ENCODE data around the gene NELL1. TPM values are rescaled to one million over a fixed set of nuclear protein-coding genes. Genes with fewer than 3 reads are reported as not detected.
"Not testable (repeated sequence)": the region's sequence is repeated elsewhere in the genome, so short reads cannot be mapped to it uniquely, and the experiment has no call there.

Gene NELL1
- total RNA-seq, 1 donor from 2014 or later: 9.4 TPM

- no peak for DNase-seq
Observed at GRCh38 chr11:21113876-21114275, 444.5 kb downstream of the NELL1 start.

- DNase-seq: no peak
Observed at GRCh38 chr11:21116009-21116408, 446.6 kb downstream of the NELL1 start.

GRCh38 chr11:21119411-21119810 lies 450.0 kb downstream of the NELL1 start:
- no peak for DNase-seq

DNA sequence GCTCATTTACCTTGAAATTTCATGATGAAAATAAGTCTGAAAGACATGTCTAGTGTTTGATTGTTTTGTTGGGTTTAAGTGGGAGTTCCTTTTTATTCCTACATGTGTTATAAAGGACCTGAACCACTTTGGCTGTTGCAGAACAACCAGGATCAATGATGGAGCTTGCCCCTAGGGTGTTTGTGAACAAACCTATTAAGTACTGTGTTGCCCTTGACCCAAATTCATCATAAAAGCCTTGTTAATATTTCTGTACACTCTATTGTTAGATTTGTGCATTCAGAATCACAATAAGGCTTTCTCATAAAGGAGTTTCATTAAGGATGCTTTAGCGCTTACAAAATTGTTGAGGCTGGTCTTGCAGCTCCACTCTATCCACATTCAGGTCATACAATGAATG lies 452.6 kb downstream of the NELL1 start:
- no peak for DNase-seq

DNA sequence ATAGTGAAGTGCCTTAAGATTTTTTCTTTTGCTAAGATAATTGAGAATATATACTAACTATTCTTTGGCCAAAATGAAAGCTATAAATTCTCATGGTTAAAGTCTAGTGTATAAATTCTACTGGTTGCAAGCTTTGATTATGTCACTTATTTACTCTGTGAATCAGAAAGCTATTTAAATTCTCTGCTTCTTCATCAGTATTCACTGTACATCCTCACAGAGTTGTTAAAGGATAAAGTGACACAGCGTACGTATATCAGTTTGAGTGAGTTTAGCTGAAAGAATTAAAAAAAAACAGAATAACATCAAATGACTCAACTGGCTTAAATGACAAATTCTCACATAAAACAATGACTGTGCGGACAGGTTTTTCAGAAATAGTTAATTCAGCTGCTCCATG lies 453.1 kb downstream of the NELL1 start:
- DNase-seq: no peak

DNA sequence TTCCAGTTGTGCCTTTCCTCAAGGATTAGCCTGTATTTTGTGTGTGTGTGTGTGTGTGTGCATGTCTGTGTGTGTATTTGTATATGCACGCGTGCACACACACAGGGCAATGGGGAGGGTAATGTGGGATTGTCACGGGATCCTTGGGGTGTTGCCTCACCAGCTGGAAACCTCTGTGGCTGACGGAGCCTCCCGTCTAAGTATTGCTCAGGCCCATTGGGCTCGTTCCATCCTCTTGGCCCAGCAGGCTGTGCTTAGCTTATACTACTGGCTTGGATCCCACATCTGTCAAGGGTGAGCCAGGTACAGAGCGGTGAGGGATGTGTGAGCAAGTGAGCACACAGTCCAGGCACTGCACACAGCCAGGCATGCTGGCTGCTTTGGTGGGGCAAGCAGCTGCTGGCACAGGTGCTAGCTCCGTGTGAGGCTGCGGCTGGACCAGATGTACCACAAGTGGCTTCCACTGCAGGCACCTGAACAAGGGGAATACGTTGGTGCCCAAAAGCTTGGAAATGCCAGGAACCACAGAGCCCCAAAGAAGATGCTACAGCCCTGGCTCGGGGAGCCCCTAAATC lies 462.8 kb downstream of the NELL1 start:
- DNase-seq: no peak

DNA sequence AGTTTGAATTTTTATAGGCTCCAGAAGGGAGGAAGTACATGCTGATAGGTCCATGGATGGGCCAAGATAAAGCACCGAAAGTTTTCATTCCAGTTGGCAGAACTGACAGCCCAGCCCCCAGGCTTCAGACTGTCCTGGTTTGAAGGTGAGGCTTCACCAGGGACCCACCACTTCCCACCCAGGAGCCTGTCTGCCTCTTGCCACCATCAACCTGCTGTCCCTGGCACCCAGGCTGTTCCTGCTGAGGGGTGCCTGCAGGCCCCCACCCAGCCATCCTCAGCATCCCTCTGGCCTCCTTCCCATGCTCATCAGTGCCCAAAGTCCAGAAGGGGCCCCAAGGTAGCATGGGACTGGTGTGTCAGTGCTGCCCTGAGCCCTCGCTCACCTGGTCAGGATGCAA lies 463.9 kb downstream of the NELL1 start:
- no peak for DNase-seq

DNA sequence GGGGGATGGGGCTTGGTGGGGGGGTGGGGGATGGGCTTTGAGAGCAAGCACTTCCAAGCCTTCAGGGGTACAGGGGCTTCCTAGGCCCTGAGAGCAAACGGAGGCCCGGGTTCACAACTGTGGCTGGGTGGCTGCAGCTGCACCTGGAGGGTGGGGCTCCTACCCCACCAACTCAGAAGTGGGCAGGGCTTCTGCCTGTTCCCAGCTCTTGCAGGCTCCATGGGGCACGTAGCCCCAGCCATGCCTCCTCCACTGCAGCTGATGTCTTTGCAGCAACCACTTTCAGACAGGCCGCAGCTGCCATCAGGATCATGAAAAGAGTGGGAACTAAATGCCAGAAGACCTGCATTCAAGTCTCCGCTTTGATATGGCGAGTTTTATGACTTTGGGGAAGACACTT lies 464.3 kb downstream of the NELL1 start:
- no peak for DNase-seq

DNA sequence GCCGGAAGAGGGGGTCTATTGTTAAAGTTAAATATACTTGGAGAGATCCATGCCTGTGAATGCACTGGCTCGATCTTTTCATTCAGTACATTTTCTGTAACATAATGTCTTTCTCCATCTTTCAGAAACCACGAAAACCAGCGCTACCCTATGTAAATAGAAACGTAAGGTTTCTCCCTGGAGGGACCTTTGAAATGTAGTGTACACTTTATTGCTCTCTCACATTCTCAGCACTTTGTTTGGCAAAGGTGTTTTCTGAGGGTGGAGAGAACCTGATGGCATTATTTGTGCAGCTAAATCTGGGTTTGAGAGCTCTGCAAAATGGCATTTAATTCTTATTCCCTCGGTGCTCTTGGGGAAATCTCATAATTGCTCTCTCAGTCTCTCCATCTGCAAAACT lies 468.4 kb downstream of the NELL1 start:
- DNase-seq: no peak

GRCh38 chr11:21141557-21141956 lies 472.2 kb downstream of the NELL1 start:
- DNase-seq: not testable (repeated sequence)

DNA sequence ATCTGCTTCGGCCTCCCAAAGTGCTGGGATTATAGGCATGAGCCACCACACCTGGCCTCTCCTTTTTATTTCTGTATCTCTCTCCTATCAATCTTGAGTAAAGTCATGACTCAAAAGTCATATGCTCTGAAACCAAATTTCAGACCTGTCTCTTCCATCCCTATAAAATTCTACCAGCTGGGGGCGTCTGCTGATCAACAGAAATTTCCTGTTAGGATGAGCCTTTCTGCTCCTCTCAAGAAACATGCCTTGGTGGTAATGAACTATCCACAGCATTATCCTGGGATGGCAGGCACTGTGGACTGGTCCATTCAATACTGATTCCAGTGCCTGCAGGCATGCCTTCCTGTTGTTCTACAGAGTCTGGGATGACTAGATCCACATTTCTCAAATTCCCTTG lies 472.6 kb downstream of the NELL1 start:
- DNase-seq: no peak

- DNase-seq: no peak
Observed at GRCh38 chr11:21144531-21144930, 475.1 kb downstream of the NELL1 start.

DNA sequence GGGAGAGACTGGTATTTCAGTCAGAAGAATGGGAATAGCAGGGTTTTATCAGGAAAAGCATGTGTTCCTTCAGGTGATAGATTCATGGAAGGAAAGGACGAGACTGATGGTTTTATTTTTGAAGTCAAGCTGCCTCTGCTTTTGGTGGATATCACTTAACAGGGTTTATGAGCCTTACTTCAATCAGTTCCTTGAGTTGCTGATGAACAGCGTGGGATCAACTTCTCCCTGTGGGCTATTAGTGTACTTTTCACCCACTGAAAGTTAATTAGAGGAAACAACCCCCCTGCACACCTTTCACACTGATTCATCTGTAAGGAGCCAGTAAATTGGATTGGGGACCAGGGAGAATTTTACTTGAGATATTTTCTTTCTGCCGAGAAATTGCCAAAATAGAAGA lies 479.0 kb downstream of the NELL1 start:
- DNase-seq: no peak

- DNase-seq: no peak
Observed at GRCh38 chr11:21160140-21160539, 490.8 kb downstream of the NELL1 start.

- no peak for DNase-seq
Observed at GRCh38 chr11:21169639-21170038, 500.3 kb downstream of the NELL1 start.

- DNase-seq: no peak
Observed at GRCh38 chr11:21173476-21173875, 504.1 kb downstream of the NELL1 start.

DNA sequence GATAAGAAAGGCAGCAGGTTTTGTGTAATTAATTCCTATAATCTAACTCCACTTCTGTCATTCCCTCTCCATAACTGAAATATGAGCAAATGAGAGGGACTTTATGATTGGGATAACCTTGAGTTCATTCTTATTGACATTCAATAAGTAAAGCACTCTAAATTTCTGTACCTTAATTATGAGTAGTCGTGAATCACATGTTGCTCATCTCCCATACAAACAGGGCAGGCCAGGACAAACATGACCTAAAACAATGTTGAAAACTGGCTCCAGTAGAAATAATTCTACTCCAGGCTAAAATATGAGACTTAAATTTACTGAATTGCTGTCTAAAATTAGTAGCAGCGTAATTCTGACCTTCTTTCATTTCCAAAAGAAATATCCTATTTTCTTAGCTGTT lies 505.4 kb downstream of the NELL1 start:
- DNase-seq: no peak

DNA sequence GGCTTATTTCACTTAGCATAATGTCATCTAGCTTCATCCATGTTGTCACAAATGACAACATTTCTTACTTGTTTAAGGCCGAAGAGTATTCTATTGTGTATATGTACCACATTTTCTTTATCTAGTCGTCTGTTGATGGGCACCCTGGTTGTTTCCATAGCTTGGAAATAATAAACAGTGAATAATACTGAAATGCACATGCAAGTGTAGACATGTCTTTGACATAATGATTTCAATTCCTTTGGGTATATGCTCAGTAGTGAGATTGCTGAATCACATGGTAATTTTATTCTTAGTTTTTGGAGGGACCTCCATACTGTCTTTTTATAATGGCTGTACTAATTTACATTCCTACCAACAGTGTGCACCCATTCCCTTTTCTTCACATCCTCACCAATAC lies 508.0 kb downstream of the NELL1 start:
- no peak for DNase-seq

DNA sequence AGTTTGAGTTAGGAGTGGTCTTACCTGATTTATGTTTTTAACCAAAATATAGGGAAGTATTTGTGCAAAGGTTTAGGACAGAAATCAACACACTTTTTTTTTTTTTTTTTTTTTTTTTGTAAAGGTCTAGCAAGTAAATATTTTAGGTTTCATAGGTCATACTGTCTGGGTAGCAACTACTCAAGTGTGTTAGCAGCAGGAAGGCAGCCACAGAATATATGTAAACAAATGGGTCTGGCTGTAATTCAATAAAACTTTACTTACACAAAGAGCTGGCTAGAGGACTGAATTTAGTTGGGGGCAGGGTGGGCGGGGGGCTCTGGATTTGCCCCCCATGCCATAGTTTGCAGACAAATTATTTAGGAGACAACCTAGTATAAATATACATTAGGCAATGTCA lies 510.4 kb downstream of the NELL1 start:
- no peak for DNase-seq

DNA sequence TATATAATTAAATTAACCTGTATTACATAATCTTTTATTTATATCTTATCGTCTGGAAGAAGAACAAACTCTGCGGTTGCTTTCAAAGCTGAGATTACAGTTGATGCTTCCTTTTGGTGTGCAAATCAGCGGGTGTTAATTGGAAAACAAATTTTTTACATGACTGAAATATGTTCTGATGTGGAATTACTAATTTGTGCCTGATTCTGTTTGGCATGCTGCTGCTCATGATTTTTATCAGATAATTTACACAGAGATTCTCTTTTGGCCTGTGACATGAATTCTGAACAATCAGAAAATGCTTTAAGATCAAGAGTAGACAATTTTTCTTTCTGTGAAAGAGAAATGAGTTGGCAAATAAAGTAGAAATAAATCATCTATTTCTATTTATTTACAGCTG lies 510.8 kb downstream of the NELL1 start:
- no peak for DNase-seq

- DNase-seq: no peak
Observed at GRCh38 chr11:21185959-21186358, 516.6 kb downstream of the NELL1 start.

DNA sequence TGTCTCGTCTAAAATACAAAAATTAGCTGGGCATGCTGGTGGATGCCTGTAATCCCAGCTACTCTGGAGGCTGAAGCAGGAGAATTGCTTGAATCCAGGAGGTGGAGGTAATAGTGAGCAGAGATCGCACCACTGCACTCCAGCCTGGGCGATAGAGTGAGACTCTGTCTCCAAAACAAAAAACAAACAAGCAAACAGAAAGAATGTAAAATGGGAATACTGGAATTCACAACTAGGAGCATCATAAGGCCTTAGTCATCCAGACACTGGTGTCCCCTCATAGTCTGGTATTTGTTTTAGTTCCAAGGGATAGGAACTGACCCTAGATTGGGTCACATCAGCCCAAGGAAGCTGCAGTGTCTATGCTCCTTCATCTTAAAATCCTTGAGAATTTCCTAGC lies 520.8 kb downstream of the NELL1 start:
- DNase-seq: no peak

DNA sequence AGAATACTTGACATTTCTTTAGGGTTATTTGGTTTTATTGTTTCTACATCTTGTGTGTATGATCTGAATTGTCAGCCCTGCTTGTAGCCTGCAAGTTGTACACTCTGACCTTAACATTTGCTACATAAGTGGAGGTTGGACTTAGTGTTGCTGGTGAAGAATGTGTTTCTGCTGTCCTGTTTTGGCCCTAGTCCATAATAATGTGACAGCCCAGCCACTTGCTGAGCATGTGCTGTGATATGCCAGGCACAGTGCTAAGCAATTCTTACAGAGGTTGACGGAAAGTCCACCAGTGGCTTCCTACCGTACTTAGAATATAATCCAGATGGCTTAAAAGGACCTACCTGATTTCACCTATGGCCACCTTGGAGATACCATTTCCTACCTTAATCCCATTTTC lies 526.6 kb downstream of the NELL1 start:
- DNase-seq: no peak

DNA sequence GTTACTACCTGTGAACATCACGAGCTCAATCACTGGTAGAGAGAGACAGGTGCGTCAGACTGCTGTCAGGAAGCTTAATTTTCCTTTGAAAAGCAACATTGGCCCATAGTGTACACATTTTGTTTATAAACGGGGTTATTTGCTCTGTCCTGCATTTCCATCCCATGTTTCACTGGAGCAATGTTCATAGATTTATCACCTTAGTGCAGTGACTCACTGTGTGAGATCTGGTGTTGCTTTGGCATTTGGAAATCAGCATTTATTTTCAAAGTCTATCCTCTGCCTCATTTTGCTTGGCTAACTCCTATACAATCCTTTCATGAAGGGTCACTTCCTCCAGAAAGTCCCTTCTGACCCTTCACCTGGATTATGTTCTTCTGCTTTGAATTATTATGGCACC lies 529.1 kb downstream of the NELL1 start:
- DNase-seq: no peak

- DNase-seq: no peak
Observed at GRCh38 chr11:21205205-21205604, 535.8 kb downstream of the NELL1 start.
